Measurements from ENCODE around the gene TGFBR2.
"Not testable (repeated sequence)": the region's sequence is repeated elsewhere in the genome, so short reads cannot be mapped to it uniquely, and the experiment has no call there.

TGFBR2 gene

DNA sequence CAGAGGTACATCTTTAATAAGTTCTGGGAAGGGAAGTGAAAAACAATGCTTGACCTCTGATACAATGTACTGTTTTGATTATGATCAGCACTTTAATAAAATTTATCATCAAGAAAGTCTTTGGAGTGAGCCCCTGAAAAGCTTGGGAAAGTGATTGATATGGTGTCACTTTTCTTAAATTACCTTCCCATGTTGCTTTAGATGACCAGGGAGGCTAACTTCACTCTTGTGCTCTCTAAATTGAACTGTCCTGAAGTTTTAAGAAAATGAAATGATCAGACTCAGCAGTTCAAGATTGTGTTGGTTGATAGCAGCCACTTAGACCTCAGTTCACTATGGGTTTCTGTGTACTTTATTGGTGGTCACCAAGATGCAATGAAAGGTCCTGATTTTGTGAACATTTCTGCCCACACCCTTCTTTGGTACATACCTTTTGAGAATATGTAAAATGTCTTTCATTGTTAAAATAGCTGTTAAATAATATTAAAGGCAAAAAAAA is 15.7 kb downstream of the TGFBR2 start:
- peaks cover 20% of the 10 kb centered on the region for H4K20me1 ChIP-seq (ENCODE audit: low read depth, low read length)

DNA sequence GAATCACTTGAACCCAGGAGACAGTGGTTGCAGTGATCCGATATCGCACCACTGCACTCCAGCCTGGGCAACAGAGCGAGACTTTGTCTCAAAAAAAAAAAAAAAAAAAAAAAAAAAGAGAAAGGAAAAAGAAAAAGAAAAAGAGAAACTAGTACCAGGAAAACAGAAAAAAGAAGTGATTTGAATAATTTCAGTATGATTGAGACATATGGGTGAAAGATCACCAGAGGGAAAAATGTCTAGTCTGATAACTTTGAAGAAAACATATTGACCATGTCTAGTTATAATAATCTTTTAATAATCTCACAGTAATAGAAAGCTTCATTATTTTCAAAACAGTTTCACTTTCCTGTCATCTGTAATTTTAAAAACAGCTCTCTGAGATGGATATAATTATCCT is 16.4 kb downstream of the TGFBR2 start:
- Histone ChIP-seq H3K27ac (ENCODE audit: low read depth, low read length) (no peak overlapping the region), H3K79me2 (ENCODE audit: insufficient read depth, low read length) (peaks cover 94% of the 10 kb centered on the region), H4K20me1 (ENCODE audit: low read depth, low read length) (peaks cover 15% of the 10 kb centered on the region), H3F3A (ENCODE audit: insufficient read depth) (no peaks in the 10 kb centered on the region; the same call in 1 of the 2 replicates), H3K9me3 (ENCODE audit: insufficient read depth, low read length) (no peaks in the 10 kb centered on the region), H3K9ac (ENCODE audit: low read length) (no peak overlapping the region), H3K4me3 (ENCODE audit: insufficient read depth, low read length, poor library complexity, severe bottlenecking) (no peak overlapping the region), H3K4me2 (ENCODE audit: low read depth, low read length, poor library complexity, severe bottlenecking) (no peak overlapping the region), H3K36me3 (ENCODE audit: low read length) (no peaks in the 10 kb centered on the region), H3K9me2 (replicated peaks; ENCODE audit: insufficient read depth, low read length) (no peaks in the 10 kb centered on the region), H2AFZ (ENCODE audit: low read depth, low read length, severe bottlenecking) (no peak overlapping the region), H3K27me3 (ENCODE audit: low read length) (no peaks in the 10 kb centered on the region)
- TF ChIP-seq, protein P1, sequence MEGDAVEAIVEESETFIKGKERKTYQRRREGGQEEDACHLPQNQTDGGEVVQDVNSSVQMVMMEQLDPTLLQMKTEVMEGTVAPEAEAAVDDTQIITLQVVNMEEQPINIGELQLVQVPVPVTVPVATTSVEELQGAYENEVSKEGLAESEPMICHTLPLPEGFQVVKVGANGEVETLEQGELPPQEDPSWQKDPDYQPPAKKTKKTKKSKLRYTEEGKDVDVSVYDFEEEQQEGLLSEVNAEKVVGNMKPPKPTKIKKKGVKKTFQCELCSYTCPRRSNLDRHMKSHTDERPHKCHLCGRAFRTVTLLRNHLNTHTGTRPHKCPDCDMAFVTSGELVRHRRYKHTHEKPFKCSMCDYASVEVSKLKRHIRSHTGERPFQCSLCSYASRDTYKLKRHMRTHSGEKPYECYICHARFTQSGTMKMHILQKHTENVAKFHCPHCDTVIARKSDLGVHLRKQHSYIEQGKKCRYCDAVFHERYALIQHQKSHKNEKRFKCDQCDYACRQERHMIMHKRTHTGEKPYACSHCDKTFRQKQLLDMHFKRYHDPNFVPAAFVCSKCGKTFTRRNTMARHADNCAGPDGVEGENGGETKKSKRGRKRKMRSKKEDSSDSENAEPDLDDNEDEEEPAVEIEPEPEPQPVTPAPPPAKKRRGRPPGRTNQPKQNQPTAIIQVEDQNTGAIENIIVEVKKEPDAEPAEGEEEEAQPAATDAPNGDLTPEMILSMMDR (IDR thresholded peaks at IDR 0.05; ENCODE audit: insufficient read depth, low read length, poor library complexity, severe bottlenecking), result no peak
- no peak for TF ChIP-seq EZH2phosphoT487 (conservative IDR thresholded peaks at IDR 0.05; ENCODE audit: low read length)

More for the DNA sequence above, 15.7 kb downstream of the TGFBR2 start:
- no peak for TF ChIP-seq EZH2phosphoT487 (conservative IDR thresholded peaks at IDR 0.05; ENCODE audit: low read length)
- TF ChIP-seq, protein P1 (IDR thresholded peaks at IDR 0.05; ENCODE audit: insufficient read depth, low read length, poor library complexity, severe bottlenecking), result no peak
- Histone ChIP-seq H3K27ac (ENCODE audit: low read depth, low read length) (no peak overlapping the region), H2AFZ (ENCODE audit: low read depth, low read length, severe bottlenecking) (no peak overlapping the region), H3K79me2 (ENCODE audit: insufficient read depth, low read length) (peaks cover 94% of the 10 kb centered on the region), H3K27me3 (ENCODE audit: low read length) (no peaks in the 10 kb centered on the region), H3K36me3 (ENCODE audit: low read length) (no peaks in the 10 kb centered on the region), H3K9ac (ENCODE audit: low read length) (no peak overlapping the region), H3K4me2 (ENCODE audit: low read depth, low read length, poor library complexity, severe bottlenecking) (no peak overlapping the region), H3K9me3 (ENCODE audit: insufficient read depth, low read length) (no peaks in the 10 kb centered on the region), H3K9me2 (replicated peaks; ENCODE audit: insufficient read depth, low read length) (no peaks in the 10 kb centered on the region), H3K4me3 (ENCODE audit: insufficient read depth, low read length, poor library complexity, severe bottlenecking) (no peak overlapping the region), H3F3A (ENCODE audit: insufficient read depth) (no peaks in the 10 kb centered on the region)

DNA sequence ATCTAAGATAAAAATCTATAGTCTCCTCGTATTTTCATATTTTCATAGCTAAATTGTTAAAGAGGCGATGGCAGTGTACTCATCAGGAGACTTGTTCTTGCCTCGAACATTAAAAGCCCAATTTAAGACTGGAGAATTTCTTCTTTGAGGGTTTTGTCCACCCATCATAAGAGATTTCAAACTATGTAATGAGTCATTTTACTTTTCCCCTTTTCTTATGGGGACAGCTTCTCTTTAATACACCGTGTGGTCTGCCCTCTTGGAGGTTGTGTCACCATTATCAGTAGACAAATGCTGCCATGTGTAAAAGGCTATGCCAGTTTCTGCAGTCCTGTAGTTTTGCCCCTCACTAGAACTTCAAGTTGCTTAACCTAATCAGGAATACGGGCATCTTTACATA is 16.9 kb downstream of the TGFBR2 start:
- Histone ChIP-seq H3K79me2 (ENCODE audit: insufficient read depth, low read length) (peaks cover 93% of the 10 kb centered on the region), H3K9me3 (ENCODE audit: insufficient read depth, low read length) (no peaks in the 10 kb centered on the region), H3K27me3 (ENCODE audit: low read length) (no peaks in the 10 kb centered on the region), H3K9me2 (replicated peaks; ENCODE audit: insufficient read depth, low read length) (no peaks in the 10 kb centered on the region), H2AFZ (ENCODE audit: low read depth, low read length, severe bottlenecking) (no peak overlapping the region), H3K4me3 (ENCODE audit: insufficient read depth, low read length, poor library complexity, severe bottlenecking) (no peak overlapping the region), H3F3A (ENCODE audit: insufficient read depth) (no peaks in the 10 kb centered on the region; the same call in 1 of the 2 replicates), H4K20me1 (ENCODE audit: low read depth, low read length) (peaks cover 15% of the 10 kb centered on the region), H3K36me3 (ENCODE audit: low read length) (no peaks in the 10 kb centered on the region), H3K9ac (ENCODE audit: low read length) (no peak overlapping the region), H3K4me2 (ENCODE audit: low read depth, low read length, poor library complexity, severe bottlenecking) (no peak overlapping the region), H3K27ac (ENCODE audit: low read depth, low read length) (no peak overlapping the region)
- TF ChIP-seq, protein P1 (IDR thresholded peaks at IDR 0.05; ENCODE audit: insufficient read depth, low read length, poor library complexity, severe bottlenecking), result no peak
- TF ChIP-seq EZH2phosphoT487 (conservative IDR thresholded peaks at IDR 0.05; ENCODE audit: low read length), result no peak

DNA sequence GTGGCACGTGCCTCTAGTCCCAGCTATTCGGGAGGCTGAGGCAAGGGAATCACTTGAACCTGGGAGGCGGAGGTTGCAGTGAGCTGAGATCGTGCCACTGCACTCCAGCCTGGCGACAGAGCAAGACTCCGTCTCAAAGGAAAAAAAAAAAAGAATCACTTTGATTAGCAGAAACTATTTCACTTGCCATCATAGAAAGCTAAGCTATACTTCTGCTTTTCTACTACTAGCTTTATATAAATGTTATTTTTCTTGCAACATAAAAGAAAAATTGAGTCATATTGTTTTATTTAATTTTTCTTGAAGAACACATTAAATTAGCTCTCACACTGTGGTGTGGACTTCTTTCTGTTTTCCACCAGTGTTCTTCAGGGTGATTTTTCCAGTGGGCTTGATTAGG is 18.1 kb downstream of the TGFBR2 start:
- not testable (repeated sequence) for H3K9ac ChIP-seq (ENCODE audit: low read length); H3F3A ChIP-seq (ENCODE audit: insufficient read depth); H2AFZ ChIP-seq (ENCODE audit: low read depth, low read length, severe bottlenecking); H3K27ac ChIP-seq (ENCODE audit: low read depth, low read length); H3K9me2 ChIP-seq (replicated peaks; ENCODE audit: insufficient read depth, low read length); H3K4me3 ChIP-seq (ENCODE audit: insufficient read depth, low read length, poor library complexity, severe bottlenecking); H3K4me2 ChIP-seq (ENCODE audit: low read depth, low read length, poor library complexity, severe bottlenecking); H3K36me3 ChIP-seq (ENCODE audit: low read length); H3K27me3 ChIP-seq (ENCODE audit: low read length); H4K20me1 ChIP-seq (ENCODE audit: low read depth, low read length); H3K9me3 ChIP-seq (ENCODE audit: insufficient read depth, low read length)
- peaks cover 92% of the 10 kb centered on the region for H3K79me2 ChIP-seq (ENCODE audit: insufficient read depth, low read length)

Data from SU-DHL-6 (cell line).